NCI-H460 (cell line): ENCODE data around the gene EEF2. TPM values are rescaled to one million over a fixed set of nuclear protein-coding genes. Genes with fewer than 3 reads are reported as not detected.
"Not testable (repeated sequence)": the region's sequence is repeated elsewhere in the genome, so short reads cannot be mapped to it uniquely, and the experiment has no call there.

Experiments
- DNase-seq: peaks from one replicate; pipeline ENCODE4 v3.0.0-alpha.2; 2016; ENCODE audit warnings: low read depth; ENCODE audit errors: extremely low read depth
- small RNA-seq, 2 experiments: library from RNA; depleted of rRNA; stranded (forward); fragments of <200 nt; gene quantifications; one replicate each; pipeline ENCODE3, GENCODE V24; 2014
- total RNA-seq: library from RNA; depleted of rRNA; stranded (reverse); fragments of >200 nt; shearing (Covaris generic); gene quantifications from 2 replicates; pipeline ENCODE4 v1.2.3, GENCODE V29; 2014; rRNA removed

Gene EEF2
- total RNA-seq, 1 experiment from 2014 or later: 2,326 TPM

DNA sequence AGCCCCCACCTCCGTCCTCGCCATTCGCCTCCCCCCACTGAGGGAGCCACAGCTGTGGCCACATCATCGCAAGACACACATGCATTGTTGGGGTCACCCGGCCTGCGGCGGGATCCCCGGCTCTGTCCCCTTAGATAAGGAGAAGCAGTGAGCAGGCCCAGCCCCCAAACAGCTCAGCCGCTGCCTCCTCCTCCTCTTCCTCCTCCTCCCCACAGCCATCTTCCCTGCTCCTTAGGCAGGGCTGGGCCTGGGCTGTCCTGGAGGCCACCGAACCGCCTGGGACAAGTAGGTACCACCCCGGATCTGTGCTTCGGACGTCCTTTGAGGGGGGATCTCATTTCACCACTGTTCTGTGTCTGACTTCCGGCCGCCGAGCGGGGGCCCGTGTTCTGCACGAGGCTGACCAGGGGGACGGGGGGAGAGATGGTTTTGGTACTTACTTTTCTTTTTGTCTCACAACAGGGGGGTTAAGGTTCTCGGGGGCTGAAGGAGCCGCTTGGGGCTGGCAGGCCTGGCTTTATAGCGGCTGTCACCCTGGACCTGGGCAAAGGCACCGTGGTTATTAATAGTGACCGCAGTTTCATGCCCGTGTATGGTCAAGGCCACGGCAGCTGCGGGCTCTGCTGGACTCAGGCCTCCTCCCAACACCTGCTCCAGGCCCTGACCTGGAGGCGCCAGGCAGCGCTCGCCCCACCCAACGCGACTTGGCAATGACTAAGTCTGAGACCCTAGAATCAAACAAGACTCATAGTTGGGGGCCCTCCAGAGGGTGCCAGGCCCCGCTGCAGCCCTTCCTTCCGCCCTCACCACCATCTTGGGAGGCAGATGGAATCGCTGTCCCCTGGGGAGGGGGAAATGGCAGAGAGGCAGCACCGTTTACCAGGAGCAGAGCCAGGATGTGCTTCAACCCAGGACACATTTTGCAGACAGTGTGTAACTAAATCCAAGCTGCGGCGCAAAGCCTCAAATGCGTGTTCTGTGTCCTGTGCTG lies 34.1 kb downstream of the EEF2 start:
- DNase-seq: no peak

DNA sequence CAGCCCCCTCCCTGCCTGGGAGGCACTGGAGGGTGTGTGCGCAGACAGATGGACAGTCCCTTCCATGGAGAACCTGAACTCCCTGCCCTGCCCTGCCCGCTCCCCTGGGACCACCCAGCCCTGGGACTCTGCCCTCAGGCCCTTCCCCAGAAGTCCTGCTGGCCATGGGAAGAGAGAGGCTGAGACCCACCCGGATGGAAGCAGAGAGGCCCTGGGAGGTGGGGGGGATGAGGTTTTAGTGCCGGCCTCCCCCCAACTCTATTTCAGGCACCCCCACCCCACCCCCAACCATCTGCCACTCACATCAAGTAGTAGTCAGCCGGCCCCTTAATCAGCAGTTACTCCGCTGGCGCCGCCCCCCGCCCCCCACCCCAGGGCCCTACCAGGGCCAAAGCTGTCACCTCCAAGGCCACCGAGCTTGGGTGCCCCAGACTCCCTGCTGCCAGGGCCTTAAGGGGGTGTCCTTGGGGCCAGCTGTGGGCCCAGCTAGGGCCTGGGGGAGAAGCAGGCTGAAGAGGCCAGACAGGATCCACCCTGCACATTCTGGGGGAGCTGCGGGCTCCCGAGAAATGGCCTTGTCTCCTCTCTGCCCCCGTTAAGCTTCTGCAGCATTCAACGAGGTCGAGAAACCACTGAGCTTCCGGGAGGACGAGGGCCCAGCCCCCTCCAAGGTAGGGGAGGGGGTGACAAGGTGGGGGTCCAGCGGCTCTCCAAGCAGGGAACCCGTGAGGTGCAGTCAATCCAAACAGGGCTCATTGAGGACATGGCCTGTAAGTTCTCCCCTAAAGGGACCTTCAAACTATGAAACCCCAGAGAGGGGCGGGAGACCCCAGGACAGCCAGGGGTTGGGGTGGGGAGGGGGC lies 35.0 kb downstream of the EEF2 start:
- DNase-seq: no peak

DNA sequence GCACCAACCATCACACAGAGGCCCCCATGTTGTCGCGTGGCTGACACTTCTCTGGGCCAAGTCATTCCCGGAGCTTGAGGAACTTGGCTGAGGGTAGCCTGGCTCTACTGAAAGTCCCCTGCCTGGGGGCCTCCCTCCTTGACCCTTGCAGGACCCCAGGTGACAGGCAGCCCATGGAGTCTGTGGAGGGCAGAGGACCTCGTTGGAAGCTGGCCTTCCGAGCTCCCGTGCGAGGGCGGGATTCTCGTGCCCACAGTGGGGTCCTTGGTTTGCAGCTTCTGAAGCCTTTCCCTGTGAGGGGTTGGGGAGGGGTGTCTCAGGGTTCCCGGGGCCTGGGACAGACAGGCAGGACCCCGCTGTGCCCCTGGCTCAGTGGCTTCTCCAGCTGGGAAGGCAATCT lies 36.0 kb downstream of the EEF2 start:
- no peak for DNase-seq

DNA sequence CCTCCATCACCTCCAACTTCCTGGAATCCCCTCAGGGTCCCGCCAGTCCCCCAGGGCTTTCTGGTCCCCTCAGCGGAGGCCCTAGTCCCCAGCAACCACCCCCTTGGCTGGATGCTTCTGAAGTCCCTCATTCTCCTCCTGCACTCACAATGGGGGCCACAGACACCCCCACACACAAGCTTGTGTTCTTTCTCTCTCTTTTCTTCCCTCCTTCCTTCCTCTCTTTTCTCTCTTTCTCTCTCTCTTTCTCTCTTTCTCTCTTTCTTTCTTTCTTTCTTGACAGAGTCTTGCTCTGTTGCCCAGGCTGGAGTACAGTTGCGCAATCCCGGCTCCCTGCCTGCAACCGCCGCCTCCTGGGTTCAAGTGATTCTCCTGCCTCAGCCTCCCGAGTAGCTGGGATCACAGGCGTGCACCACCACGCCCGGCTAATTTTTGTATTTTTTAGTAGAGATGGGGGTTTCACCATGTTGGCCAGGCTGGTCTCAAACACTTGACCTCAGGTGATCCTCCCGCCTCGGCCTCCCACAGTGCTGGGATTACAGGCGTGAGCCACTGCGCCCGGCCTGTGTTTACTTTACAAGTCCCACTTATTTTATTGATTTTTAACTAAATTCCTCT lies 37.8 kb downstream of the EEF2 start:
- not testable (repeated sequence) for DNase-seq

DNA sequence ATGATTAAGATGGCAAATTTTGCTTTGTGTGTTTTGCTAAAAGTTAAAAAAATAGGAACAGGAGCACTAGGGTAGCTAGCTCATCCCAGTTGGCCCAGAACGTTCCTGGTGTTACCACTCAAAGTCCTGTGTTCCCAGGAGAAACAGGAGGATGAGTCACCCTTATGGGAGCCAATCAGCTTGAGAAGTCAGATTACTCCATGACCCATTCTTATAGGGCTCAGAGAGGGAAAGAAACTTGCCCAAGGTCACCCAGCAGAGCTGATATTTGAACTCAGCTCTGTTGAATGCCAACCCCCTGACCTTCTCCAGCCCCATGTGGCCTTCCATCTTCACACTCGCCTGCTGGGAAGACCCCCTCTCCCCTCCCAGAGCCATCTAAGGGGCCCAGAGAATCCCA lies 39.4 kb downstream of the EEF2 start:
- DNase-seq: no peak

DNA sequence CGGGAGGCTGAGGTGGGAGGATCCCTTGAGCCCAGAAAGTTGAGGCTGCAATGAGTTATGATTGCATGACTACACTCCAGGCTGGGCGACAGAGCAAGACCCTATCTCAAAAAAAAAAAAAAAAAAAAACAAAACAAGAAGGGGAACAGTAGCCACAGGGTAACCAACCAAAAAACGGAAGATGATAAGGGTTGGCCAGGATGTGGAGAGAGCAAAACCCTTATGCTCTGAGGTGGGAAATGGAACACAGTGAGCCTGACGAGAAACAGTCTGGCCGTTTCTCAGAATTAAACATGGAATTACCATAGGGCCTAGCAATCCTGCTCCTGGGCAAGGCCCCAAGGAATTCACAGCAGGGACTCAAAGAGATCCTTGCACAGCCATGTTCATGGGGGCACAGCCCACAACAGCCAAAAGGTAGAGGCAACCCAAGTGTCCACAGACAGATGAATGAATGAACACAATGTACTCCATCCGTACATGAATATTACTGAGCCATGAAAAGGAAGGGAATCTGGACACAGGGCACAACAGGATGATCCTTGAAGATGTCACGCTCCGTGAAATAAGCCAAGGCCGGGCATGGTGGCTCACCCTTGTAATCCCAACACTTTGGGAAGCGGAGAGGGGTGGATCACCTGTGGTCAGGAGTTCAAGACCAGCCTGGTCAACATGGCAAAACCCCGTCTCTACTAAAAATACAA lies 41.1 kb downstream of the EEF2 start:
- no peak for DNase-seq

DNA sequence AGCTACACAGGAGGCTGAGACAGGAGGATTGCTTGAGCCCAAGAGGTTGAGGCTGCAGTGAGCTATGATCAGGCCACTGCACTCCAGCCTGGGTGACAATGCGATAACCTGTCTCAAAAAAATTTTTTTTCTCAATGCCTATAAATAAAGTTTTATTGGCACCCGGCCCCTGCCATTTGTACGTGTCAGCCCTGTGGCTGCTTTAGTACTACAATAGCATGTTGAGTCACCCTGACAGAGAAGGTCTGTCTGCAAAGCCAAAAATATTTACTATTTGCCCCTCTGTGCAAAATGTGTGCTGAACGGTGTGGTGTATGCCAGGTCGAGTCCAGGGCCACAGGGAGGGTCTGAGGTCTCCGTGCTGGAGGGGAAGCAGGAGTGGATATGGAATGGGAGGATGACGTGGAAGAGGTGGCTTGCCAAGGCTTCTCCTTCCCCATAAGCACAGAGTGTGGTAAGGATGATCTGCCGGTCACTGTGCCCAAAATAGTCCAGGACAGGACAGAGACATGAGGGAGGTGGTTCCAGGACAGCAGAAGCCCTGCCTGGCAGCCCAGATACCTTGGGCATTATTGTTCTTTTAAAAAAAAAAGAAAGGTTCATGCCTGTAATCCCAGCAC lies 42.4 kb downstream of the EEF2 start:
- DNase-seq: no peak

DNA sequence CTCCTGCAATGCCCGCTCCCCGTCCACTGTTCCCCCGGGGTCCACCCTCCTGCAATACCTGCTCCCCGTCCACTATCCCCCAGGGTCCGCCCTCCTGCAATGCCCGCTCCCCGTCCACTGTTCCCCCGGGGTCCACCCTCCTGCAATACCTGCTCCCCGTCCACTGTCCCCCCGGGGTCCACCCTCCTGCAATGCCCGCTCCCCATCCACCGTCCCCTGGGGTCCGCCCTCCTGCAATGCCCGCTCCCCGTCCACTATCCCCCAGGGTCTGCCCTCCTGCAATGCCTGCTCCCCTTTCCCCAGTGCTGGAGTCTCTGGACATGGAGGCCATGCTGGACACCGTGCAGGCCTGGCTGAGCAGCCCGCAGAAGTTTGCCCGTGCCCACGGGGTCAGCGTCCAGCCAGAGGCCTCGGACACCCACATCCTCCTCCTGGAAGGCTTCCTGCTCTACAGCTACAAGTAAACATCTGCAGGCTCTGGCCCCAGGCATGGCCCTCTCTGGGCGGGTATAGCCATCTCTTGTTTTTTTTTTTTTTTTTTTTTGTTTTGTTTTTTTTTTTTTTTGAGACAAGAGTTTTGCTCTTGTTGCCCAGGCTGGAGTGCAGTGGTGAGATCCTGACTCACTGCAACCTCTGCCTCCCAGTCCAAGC lies 46.8 kb downstream of the EEF2 start:
- not testable (repeated sequence) for DNase-seq

DNA sequence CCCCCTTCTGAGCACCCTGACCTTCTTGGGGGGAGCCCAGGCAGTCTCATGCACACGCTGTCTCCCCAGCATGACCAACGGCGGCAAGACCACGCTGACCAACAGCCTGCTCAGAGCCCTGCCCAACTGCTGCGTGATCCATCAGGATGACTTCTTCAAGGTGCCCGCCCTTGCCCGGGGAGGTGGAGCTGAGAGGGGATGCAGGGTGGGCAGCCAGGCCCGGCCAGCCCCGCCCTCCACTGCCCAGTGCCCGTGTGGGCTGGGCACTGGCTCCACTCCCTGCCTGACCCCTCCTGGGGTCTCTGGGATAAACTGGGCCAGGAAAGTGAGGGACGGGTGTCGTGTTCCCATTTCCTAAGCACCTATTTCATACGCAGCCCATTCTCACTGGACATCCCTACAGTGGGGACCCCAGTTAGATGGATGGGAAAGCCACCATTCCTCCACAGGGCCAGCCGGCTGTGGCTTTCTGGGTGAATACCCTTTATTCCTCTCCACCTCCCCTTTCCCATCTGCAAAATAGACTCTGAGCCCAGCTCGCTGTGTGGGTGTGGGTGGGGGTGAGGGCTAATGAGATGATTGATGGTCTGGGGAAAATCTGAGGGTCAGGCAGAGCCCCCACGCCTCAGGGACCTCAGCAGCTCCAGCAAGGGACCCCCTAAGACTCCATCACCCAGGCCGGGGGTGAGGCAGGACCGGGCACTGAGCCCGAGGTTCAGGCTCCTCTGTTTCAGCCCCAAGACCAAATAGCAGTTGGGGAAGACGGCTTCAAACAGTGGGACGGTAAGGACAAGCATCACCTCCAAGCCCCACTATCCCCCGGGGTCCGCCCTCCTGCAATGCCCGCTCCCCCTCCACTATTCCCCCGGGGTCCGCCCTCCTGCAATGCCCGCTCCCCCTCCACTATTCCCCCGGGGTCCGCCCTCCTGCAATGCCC lies 48.5 kb downstream of the EEF2 start:
- DNase-seq: no peak

DNA sequence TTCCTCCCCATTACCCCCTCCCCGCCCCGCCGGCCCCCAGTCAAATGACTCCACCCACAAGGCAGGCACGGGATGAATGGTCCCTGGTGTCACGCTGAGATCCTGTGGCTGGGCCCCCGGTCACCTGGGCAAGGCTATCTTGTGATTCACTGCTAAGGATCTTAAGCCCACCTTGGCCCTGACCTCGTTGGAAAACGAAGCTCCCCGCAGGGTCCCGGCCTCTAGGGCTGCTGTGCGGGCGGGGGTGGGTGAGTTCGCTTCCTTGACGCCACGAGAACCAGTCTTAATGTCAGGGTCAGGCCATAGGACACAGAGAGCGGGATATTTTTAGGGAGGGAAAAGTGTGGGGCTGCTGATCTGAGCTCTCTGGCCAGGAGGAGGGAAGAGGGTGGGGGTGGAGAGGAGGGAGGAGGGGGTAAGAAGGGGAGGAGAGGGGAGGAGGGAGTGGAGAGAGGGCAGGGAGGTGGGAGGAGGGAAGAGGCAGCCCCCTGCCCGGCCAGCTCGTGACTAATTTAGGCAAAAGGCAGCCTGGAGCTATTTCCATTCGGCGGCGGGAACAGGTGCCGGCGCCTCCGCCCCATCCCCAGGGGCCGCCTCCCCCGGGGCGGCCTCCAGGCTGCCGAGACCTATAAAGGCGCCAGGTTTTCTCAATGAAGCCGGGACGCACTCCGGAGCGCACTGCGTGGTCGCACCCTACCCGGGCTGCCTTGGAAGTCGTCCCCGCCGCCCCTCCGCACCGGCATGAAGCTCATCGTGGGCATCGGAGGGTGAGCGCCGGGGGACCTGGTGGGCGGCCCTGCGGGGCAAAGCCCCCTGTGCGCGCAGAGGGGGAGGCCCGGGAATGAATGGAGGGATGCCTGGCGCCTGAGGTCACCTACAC lies 52.1 kb downstream of the EEF2 start, which contains the start of gene NMRK2:
NMRK2 (plus strand) TSS at position 139 of the 880 bp plus-strand sequence; CDS start at position 742, 603 bp downstream.
- DNase-seq: no peak

DNA sequence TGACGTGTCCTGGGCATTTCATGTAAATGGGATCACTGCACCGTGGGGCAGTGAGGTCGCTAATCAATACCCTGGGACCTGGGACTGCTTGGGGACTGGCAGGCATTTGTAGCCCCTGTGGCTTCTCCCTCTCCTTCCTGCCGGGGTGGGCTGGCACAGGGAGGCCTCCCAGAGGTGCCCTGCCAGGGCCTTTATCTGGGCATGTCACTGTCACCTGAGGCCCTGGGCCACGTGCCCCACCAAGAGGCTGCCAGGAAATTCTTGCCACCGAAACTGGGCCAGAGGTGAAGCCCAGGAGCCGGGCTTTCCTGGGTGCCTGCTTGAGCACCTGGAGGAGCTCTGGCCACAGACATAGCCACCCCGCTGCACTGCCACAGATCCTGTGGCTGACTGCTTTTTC lies 54.2 kb downstream of the EEF2 start:
- no peak for DNase-seq

Small RNA genes lying within 50 kb of the gene (small RNA-seq; reads per million reads assigned to genes)
- gene SNORD37: 3.6 to 25.9 reads per million in 2 experiments

Other genes with a start within 250 kb of the EEF2 start
- gene APBA3, start 223.8 kb downstream of the EEF2 start, total RNA-seq: 12.9 and 16.4 TPM in 2 replicates
- 35.8 and 40.8 TPM in 2 replicates for gene MRPL54, start 222.8 kb downstream of the EEF2 start, total RNA-seq
- not detected in 2 replicates for gene RAX2, start 213.2 kb downstream of the EEF2 start, total RNA-seq
- not detected in 2 replicates for gene MATK, start 199.1 kb downstream of the EEF2 start, total RNA-seq
- gene ZFR2, start 116.4 kb downstream of the EEF2 start, total RNA-seq: not detected in 2 replicates
- not detected in 2 replicates for gene ATCAY, start 104.8 kb downstream of the EEF2 start, total RNA-seq
- gene NMRK2, start 52.4 kb downstream of the EEF2 start, total RNA-seq: not detected in 2 replicates
- gene DAPK3, start 14.4 kb downstream of the EEF2 start, total RNA-seq: 25.7 and 32.5 TPM in 2 replicates
- gene PIAS4, start 22.3 kb upstream of the EEF2 start, total RNA-seq: 14.2 and 29.8 TPM in 2 replicates
- gene ZBTB7A, start 81.4 kb upstream of the EEF2 start, total RNA-seq: 12.2 and 14.1 TPM in 2 replicates
- gene MAP2K2, start 138.7 kb upstream of the EEF2 start, total RNA-seq: 154 and 184 TPM in 2 replicates
- gene CREB3L3, start 168.2 kb upstream of the EEF2 start, total RNA-seq: not detected in 2 replicates
- gene SIRT6, start 197.1 kb upstream of the EEF2 start, total RNA-seq: 13.9 and 14.8 TPM in 2 replicates
- 0.20 and 0.37 TPM in 2 replicates for gene ANKRD24, start 197.2 kb upstream of the EEF2 start, total RNA-seq
- 0.30 TPM in 1 of 2 replicates, not detected in the other for gene EBI3, start 244.1 kb upstream of the EEF2 start, total RNA-seq